Spleen (tissue), 11 donors: ENCODE measurements around the gene HIC2. TPM values are rescaled to one million over a fixed set of nuclear protein-coding genes. Genes with fewer than 3 reads are reported as not detected.
A peak's percentile ranks its signal among the peaks of the same experiment; 100 is the strongest.

Experiments
- DNase-seq: peaks from one replicate; pipeline ENCODE4 v3.0.0-alpha.2; 2020
- H3K27ac ChIP-seq, 8 donors: fragments of 200-600 bp; sonication (generic) in 7 of 8; 1 replicate in 4 of 8; 2 replicates in 4 of 8; pipeline versions ENCODE4 v1.5.0 to v1.8.0; 2016 to 2021; ENCODE audit warnings: inconsistent platforms in 4 of 8, mild to moderate bottlenecking in 4 of 8, moderate library complexity in 1 of 8
- H3K27me3 ChIP-seq, 7 donors: fragments of 200-600 bp; sonication (generic) in 6 of 7; replicated peaks in 1 of 7; 1 replicate in 4 of 7; 2 replicates in 3 of 7; pipeline versions ENCODE4 v1.5.0 to v1.8.0; 2016 to 2021; ENCODE audit warnings: inconsistent platforms in 3 of 7, mild to moderate bottlenecking in 1 of 7
- H3K36me3 ChIP-seq, 6 donors: fragments of 200-600 bp; sonication (generic) in 5 of 6; 1 replicate in 4 of 6; 2 replicates in 2 of 6; pipeline versions ENCODE4 v1.5.0 to v1.8.0; 2016 to 2021; ENCODE audit warnings: inconsistent platforms in 2 of 6
- H3K4me1 ChIP-seq, 6 donors: fragments of 200-600 bp; sonication (generic) in 5 of 6; 1 replicate in 3 of 6; 2 replicates in 3 of 6; pipeline versions ENCODE4 v1.5.0 to v1.8.0; 2016 to 2021; ENCODE audit warnings: inconsistent platforms in 3 of 6
- H3K4me3 ChIP-seq, 8 donors: fragments of 200-600 bp; sonication (generic) in 7 of 8; 1 replicate in 4 of 8; 2 replicates in 4 of 8; pipeline versions ENCODE4 v1.5.0 to v1.8.0; 2016 to 2021; ENCODE audit warnings: inconsistent platforms in 4 of 8, mild to moderate bottlenecking in 4 of 8, moderate library complexity in 2 of 8
- H3K9me3 ChIP-seq, 8 donors: fragments of 200-600 bp; sonication (generic) in 7 of 8; 1 replicate in 4 of 8; 2 replicates in 4 of 8; pipeline versions ENCODE4 v1.5.0 to v1.8.0; 2016 to 2021; ENCODE audit warnings: inconsistent platforms in 4 of 8
- POLR2A ChIP-seq, 3 donors: fragments of 450-650 bp; IDR thresholded peaks; one replicate each; pipeline ENCODE4 v1.5.1; 2017; ENCODE audit warnings: antibody characterized with exemption in 3 of 3, mild to moderate bottlenecking in 1 of 3
- POLR2AphosphoS5 ChIP-seq, 3 donors: sonication (generic); formaldehyde crosslinking; IDR thresholded peaks; one replicate each; pipeline ENCODE4 v1.5.1; 2017; ENCODE audit warnings: antibody characterized with exemption in 3 of 3
- WGBS, 5 donors: extraction: QIAGEN DNeasy Blood & Tissue Kit in 3 of 5; methylation state at CpG; one replicate each; pipeline versions ENCODE4 v1.1.5 to v1.1.7; 2013 to 2018; 5-methylcytosine and 5-hydroxymethylcytosine counted together
- intact Hi-C: fragments of 100-400 bp; cut with DNase I; formaldehyde crosslinking; loops from one replicate; pipeline ENCODE4 v1.15.0; 2023; ENCODE audit warnings: low total_unique reads
- polyA plus RNA-seq, 3 donors: library from polyadenylated mRNA; stranded (reverse); fragments of 200-250 nt; gene quantifications; one replicate each; pipeline ENCODE4 v1.2.1, GENCODE V29; 2013
- total RNA-seq, 7 donors: library from RNA; depleted of rRNA in 3 of 7; stranded (reverse); fragments of >200 nt in 3 of 7; fragmentation: NEBNext Ultra II Directional in 4 of 7; extraction: Animal tissue kit (Norgen Biotek cat#: 25700) in 4 of 7; gene quantifications; one replicate each; pipeline versions ENCODE4 v1.1.0 to v1.2.1, GENCODE V29; 2016 to 2021
- TF ChIP-seq, protein P1 (sequence below), 11 experiments: fragments of 200-600 bp in 7 of 11; fragments of 450-650 bp in 4 of 11; sonication (generic) in 4 of 11; IDR thresholded peaks in 8 of 11; conservative IDR thresholded peaks in 3 of 11; 1 replicate in 7 of 11; 2 replicates in 4 of 11; pipeline versions ENCODE4 v1.4.0 to v1.8.0; 2016 to 2021; ENCODE audit warnings: antibody characterized with exemption in 11 of 11, inconsistent platforms in 4 of 11, mild to moderate bottlenecking in 1 of 11
- donor health status: healthy with polysubstance abuse.
- donor health status: DM: no; HTN: no; CAD: no; lungs with moderate emphysema.
- donor health status: DM: no; HTN: no; CAD: no.
- donor health status: Bipolar disorder and iron deficiency.
- donor health status: healthy.
- donor health status: DM: no; HTN: no; CAD: no.
- donor health status: DM: yes; HTN: yes; CAD: no.

The HIC2 gene
- total and polyA plus RNA-seq, 10 donors: 0.67 to 7.6 (median 5.4) TPM

DNA sequence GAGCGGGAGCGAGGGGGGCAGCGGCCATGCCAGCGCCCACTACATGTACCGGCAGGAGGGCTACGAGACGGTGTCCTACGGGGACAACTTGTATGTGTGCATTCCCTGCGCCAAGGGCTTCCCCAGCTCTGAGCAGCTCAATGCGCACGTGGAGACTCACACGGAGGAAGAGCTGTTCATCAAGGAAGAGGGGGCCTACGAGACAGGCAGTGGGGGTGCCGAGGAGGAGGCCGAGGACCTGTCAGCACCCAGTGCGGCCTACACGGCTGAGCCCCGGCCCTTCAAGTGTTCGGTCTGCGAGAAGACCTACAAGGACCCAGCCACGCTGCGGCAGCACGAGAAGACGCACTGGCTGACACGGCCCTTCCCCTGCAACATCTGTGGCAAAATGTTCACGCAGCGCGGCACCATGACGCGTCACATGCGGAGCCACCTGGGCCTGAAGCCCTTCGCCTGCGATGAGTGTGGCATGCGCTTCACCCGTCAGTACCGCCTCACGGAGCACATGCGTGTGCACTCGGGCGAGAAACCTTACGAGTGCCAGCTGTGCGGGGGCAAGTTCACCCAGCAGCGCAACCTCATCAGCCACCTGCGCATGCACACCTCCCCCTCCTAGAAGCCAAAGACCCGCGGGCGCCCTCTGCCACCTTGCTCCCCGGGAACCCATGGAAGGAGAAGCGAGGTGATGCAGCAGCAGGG lies 29.1 kb downstream of the HIC2 start:
- intact Hi-C loops: no loop called here
- Histone ChIP-seq H3K36me3 (peaks cover 0 to 64% (median 30%) of the 10 kb centered on the region in 6 donors), H3K4me3 (no peak overlapping the region), H3K27me3 (no peaks in the 10 kb centered on the region), H3K27ac (no peak overlapping the region), H3K9me3 (no peaks in the 10 kb centered on the region), H3K4me1 (peaks cover 0 to 9% (median 0%) of the 10 kb centered on the region in 6 donors)
- WGBS, 5 donors: 95 to 98% (median 96%) methylated on average over 27 to 49 of the region's 49 CpGs
- peak; percentile 64 for DNase-seq
- TF ChIP-seq POLR2A (IDR thresholded peaks at IDR 0.05) (no peak), POLR2AphosphoS5 (IDR thresholded peaks at IDR 0.05) (peak in 1 of 3 donors; percentile 23)
- TF ChIP-seq, protein P1, sequence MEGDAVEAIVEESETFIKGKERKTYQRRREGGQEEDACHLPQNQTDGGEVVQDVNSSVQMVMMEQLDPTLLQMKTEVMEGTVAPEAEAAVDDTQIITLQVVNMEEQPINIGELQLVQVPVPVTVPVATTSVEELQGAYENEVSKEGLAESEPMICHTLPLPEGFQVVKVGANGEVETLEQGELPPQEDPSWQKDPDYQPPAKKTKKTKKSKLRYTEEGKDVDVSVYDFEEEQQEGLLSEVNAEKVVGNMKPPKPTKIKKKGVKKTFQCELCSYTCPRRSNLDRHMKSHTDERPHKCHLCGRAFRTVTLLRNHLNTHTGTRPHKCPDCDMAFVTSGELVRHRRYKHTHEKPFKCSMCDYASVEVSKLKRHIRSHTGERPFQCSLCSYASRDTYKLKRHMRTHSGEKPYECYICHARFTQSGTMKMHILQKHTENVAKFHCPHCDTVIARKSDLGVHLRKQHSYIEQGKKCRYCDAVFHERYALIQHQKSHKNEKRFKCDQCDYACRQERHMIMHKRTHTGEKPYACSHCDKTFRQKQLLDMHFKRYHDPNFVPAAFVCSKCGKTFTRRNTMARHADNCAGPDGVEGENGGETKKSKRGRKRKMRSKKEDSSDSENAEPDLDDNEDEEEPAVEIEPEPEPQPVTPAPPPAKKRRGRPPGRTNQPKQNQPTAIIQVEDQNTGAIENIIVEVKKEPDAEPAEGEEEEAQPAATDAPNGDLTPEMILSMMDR (IDR thresholded peaks at IDR 0.05 in 8 of 11, conservative IDR thresholded peaks at IDR 0.05 in 3 of 11): no peak

DNA sequence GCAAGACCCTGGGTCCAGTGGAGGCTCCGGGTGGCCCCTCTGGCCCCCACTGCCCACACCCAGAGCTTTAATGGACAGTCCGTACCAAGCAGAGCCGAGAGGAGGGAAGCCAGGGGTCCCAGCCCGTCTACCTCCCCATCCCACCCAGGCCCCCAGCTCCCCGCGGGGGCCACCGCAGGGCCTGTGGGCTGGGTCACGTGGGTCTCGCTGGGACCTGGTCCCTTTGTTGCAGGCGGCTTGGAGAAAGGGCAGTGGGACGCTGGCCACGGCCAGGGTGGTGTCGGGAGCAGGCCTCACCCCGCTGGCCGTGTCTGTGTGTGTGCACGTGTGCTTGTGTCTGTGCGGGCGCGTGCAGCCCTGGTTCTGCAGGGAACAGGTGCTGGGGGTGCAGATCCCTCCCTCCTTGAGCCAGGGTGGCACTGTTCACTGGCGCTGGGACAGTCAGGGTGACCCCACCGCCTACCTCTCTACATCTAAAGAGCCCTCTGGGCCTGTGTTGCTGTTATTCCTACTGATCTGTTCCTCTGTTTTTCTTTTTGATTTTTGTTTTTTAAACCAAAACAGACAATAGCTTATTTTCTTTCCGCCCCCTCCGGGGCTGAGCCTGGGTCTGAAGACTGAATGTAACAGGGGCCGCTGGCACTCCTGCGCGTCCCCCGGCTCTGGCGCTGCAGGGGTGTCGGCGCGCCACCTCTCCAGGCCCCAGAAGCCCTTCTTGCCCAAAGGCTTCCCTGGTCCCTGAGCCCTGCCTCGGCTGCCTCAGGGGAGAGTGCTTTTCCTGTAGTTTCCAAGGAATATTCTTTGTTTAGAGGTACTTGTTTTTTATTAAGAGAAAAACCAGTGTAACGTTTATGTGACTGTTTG lies 29.9 kb downstream of the HIC2 start:
- no peak overlapping the region for H3K4me3 ChIP-seq
- no peaks in the 10 kb centered on the region for H3K27me3 ChIP-seq
- peaks cover 0 to 64% (median 30%) of the 10 kb centered on the region in 6 donors for H3K36me3 ChIP-seq
- 93 to 97% (median 95%) methylated on average over 20 to 33 of the region's 33 CpGs for whole genome bisulfite sequencing, 5 donors
- TF ChIP-seq, protein P1 (IDR thresholded peaks at IDR 0.05 in 8 of 11, conservative IDR thresholded peaks at IDR 0.05 in 3 of 11): no peak
- TF ChIP-seq POLR2AphosphoS5 (IDR thresholded peaks at IDR 0.05) (no peak), POLR2A (IDR thresholded peaks at IDR 0.05) (no peak)
- peaks cover 0 to 9% (median 0%) of the 10 kb centered on the region in 6 donors for H3K4me1 ChIP-seq
- intact Hi-C loops: no loop called here
- H3K9me3 ChIP-seq: no peaks in the 10 kb centered on the region
- H3K27ac ChIP-seq: no peak overlapping the region
- DNase-seq: peak; percentile 58

DNA sequence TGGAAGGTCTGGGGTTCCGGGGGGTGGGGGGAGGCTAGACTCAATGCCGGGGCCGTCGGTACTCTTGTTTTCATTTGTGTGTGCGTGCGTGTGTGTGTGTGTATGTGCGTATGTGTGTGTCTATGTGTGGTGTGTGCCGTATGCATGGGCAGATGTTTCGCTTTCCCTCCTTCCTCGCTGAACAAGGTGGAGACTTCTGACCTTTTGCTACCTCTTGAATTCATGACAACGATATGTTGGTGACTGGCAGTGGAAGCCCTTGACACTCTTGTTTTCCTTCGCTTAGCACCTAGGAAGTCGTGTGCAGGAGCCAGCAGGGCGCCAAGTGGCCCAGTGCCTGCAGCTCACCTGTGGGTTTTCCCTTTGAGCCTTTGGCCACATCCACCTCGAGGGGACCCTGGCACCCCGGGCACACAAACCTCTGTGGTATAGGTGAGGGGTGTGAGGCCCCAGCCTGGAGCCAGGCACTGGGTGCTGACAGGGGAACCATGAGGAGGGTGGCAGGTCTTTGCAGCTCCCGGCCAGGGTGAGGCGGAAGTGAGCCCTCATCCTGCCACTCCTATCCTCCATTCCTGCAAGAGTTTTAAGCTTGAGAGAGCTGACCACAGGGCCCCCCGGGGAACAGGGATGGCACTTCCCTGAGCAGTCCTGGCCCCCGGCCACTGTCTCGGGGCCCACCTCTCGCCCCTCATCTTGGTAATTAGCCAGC lies 30.7 kb downstream of the HIC2 start:
- peak; percentile 55 for DNase-seq
- H3K4me3 ChIP-seq: no peak overlapping the region
- no peaks in the 10 kb centered on the region for H3K27me3 ChIP-seq
- no peak overlapping the region for H3K27ac ChIP-seq
- TF ChIP-seq, protein P1 (IDR thresholded peaks at IDR 0.05 in 8 of 11, conservative IDR thresholded peaks at IDR 0.05 in 3 of 11): no peak
- H3K9me3 ChIP-seq: no peaks in the 10 kb centered on the region
- H3K4me1 ChIP-seq: peaks cover 0 to 7% (median 0%) of the 10 kb centered on the region in 6 donors
- WGBS, 5 donors: 88 to 92% (median 89%) methylated on average over 19 to 22 of the region's 22 CpGs
- peaks cover 0 to 63% (median 30%) of the 10 kb centered on the region in 6 donors for H3K36me3 ChIP-seq
- intact Hi-C loops: no loop called here
